DMS53 treated with DMSO at 0.1 percent for 48 hours (cell line): Measurements from ENCODE around the gene CETN3.

Experiments used
- DNase-seq: peaks from one replicate; lab custom pipeline; 2025; ENCODE audit not compliant: unreplicated experiment; lab: John Stamatoyannopoulos, UW

Gene CETN3

DNA sequence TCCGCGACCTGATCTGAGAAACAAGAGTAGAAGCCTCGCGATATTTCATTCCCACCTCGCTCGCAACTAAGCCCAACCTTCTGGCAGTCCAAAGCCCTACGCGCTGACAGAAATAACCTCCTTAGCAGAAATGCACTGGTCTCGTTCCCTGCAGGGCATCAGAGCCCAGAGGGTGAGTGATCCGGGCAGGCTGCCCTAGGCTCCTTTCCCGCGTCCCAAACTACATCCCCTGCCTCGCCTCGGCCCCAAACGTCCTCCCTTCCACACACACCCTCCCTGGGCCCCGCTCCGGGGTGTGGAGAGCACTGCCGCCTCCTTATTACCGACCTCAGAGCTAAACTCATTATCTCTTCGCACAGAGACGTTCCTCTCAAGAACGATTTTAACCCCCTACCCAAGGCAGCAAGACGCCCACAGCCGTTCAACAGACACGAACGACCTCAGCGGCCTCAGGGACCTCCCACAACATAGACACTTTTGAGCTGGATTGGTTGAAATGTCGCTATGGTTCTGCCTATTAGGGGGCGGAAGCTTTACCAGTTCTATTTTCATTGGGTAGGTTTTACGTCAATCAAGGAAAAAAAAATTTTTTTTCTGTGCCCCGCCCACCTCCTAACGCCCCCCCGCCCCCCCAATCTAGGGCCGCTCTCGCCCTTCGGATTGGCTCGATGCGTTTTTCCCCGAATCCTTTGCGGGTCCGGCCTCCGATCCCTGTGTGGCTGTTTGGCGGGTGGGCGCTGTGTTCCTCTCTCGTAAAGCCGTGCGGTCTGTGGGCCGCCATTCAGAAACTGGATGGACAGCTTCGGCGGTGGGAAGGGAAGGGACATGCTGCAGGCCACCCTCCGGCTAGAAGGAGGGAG lies at the start of gene CETN3:
Gene CETN3, minus strand, starts transcription at position 439 of the 860 bp plus-strand sequence. Its CDS starts 95 bp downstream, at position 344.
- DNase-seq: peak; percentile 98

DNA sequence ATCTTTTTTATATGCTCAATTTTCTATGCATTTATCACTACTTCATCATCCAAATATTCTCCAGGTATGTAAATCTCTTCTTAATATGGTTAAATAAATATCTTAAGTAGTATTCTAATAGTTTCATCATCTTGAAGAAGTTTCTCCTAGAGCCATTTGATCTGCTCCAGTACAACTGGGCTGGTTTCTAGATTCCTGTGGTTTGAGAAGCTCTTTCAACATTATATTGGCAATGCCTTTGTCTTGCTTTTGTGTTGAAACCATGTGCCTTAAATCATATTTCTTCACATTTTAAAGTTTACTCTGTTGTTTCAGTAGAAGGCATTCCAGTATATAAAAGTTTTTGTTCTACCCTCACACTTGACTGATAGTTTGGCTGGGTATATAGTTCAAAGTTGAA lies 37.4 kb upstream of the CETN3 start:
- no peak for DNase-seq

DNA sequence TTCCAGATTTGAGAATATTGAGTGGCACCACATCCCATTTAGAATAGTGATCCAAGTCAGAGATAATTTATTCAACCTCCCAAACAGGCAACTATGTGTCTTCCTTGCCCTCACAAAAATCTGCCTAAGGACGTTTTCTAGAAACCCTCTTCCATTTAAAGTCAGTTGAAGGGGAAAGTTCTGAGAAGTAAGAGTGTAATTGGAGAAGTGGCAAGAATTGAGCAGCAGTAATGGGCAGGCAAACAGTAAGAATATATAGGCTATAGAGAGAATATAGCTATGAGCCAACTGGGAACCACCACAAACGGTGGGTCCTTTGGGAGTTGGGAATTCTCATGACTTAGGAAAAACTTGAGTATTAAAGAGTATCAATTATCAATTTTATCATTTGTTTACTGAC lies 31.1 kb upstream of the CETN3 start:
- DNase-seq: no peak

DNA sequence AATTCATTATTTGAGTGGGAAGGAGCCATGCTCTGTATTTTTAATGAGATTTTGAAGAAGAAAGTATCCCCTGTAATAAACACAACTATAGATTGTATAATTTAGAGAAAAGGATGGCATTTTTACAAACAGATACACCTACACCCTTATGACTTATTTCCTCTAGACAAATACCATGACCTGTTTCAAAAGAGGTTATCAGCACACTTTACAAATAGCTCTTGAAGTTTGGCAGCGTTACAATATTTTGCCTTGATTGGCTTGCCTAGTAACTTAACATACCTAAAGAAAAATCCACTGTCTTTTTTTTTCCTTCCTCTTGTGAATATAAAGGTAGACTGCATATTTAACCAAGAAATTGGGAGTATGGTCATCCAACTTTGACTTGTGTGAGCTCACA lies 28.5 kb upstream of the CETN3 start:
- DNase-seq: no peak

DNA sequence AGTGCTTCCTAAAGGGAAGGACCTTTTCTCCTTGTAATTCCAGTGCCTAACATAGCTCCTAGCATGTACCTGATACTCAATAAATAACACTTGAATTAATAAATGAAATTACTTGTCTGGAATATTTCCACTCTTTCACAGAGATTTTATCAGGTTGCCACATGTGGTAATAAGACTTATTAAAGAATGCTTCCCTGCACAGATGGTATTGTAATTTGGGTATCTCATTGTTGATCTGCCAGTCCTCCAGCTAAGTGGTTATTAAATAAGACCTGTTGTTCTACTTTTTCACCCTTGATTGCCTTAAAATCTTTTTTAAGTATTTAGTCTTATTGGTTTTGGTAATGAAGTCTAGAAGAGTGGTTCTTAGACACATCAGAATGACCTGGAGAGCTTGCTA lies 28.1 kb upstream of the CETN3 start:
- DNase-seq: no peak

DNA sequence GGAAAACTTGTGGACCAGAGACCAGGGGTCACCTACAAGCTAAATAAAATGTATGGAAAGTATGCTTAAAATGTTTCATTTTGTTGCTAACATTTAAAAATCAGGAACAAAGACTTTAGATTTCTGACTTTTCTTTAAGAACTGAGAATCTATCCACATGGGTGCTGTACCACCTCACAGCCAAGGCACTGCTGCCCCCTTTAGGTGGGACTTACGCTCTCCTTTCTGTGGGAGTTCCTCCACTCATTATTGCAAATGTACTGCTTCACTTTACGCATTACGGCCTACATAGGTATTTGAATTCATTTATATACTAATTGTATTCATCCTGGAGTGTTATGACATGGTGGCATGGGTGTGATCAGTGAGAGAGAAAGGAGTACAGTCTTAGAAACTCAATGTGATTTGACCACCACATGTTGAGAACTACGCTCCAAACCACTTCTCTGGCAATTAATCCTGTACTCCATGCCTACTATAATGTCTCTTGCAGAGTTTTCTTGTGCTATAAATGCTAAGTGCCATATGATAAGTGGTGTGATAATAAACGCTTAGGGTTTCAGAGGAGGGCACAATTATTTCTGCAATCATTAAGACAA lies 24.7 kb upstream of the CETN3 start:
- peak; percentile 11 for DNase-seq

DNA sequence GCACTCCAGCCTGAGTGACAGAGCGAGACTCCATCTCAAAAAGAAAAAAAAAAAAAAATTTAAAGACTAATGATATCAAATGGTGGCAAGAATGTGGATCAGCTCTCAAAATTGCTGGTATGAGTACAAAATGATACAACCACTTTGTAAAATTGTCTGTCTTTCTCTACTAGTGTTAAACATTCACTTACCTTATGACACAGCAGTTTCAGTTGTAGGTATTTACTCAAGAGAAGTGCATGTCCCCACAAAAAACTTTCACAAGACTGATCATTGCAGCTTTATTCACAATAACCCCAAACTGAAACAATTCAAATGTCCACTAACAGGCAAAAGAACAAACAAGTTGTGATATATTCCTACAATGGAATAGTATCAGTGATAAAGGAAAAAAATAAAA lies 14.7 kb upstream of the CETN3 start:
- DNase-seq: no peak

DNA sequence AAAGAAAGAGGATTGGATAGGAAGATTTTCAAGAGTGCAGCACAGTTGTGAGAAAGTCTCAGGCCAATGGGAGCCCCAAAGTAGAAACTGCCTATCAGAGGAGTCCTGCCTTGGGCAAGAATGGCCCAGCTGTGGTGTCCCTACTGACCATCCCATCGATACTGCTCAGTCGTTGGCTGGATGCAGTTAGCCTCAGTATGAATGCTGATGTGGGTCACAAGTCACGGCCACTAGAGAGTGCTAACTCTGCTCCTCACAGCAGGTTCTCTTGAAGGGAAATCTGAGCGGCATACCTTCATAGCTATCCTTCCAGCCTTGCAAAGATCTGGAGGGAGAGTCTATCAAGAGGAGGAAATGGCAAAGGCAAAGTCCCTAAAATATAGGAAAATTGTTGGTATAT lies 11.6 kb upstream of the CETN3 start:
- DNase-seq: no peak

DNA sequence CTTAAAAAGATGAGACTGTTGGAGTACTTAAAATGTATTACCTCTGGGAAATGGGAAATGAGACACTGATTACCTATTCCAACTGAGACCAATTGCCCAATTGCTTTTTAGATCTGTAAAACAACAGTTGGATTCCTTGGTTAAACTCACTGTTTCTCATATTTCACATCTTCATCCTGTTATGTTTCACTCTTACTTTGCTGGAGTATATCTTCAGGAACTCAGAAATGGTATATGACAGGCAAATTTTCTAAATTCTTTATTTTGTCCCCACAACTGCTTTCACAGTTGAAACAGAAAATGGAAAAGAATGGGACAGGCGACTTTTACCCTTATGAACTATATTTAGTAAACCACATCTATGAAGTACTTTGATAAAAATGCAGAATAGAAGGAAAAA lies 8.7 kb upstream of the CETN3 start:
- DNase-seq: no peak

DNA sequence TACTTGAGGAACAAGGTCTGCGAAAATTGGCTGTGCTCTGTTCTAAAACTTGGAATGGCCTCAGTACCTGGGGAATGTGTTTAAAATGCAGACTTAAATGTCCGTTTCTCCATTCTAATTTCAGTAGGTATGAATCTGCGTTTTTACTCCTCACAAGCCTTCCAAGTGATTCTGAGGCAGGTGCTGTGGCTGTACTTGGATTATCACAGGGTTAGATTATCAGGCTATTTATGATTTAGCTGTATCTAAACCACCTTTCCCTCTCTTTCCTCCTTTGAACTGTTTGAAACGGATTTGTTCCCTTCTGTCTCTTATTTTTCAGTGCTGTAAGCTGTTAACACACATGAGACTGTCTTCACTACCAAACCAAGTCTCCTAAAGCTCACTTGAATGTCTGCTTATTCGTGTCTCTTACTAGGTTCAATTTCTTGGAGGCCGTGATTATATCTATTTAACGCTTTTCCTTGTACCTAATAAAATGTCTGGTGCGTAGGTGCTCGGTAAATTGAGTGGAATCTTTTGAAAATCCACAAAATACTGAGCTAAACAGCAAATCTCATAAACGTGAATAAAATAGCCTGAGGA lies 714 bp upstream of the CETN3 start:
- DNase-seq: peak; percentile 58

DNA sequence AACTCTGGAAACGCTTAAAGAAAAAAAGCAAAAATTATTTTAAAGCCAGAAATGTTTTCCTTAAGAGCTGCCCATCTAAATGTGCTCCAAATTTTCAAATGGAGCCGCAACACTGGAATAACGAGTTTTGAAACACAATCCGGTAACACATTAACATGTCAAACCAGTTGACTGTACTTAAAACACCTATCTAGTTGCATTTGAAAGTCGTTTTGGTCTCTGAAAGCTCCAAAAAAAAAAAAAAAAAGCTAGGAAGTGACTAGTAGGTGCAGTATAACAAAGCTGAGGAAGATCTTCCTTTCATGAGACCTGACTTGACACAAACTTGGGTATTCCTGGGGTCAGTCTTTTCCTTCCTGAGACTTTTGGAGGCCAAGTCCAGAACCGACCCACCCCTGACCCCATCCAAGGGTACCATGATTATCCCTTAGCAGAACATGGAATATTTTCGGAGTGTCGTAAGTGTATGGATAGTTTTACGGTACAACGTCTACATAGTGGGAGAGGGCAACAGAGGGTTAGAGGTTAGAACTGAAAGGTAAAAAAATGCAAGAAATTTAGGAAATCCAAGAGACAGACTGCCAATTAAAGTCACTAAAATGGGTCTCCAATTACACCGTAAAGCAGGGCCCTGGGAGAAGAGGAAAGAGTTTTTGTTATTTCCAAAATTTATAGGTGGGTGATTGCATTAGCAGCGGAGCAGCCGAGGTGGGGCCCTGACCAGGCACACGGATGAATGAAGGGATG lies 812 bp downstream of the CETN3 start:
- DNase-seq: peak; percentile 64

DNA sequence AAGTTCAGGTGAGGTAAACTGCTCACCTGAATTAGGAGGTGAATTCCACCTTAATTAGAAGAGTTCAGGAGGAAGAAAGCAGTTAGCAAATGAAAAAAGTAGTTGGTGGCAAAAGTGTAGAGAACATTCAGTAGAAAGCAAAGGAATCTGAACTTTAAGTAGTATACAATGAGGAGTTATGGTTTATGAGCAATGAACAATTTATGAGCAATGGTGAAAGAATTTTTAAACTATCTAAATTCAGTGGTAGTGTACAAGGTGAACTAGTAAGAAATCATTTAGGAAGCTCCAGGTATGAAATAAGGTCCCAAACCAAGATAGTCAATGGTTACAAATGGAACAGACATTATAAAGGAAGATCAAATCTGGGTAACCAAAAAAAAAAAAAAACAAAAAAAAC lies 3.1 kb downstream of the CETN3 start:
- DNase-seq: no peak

DNA sequence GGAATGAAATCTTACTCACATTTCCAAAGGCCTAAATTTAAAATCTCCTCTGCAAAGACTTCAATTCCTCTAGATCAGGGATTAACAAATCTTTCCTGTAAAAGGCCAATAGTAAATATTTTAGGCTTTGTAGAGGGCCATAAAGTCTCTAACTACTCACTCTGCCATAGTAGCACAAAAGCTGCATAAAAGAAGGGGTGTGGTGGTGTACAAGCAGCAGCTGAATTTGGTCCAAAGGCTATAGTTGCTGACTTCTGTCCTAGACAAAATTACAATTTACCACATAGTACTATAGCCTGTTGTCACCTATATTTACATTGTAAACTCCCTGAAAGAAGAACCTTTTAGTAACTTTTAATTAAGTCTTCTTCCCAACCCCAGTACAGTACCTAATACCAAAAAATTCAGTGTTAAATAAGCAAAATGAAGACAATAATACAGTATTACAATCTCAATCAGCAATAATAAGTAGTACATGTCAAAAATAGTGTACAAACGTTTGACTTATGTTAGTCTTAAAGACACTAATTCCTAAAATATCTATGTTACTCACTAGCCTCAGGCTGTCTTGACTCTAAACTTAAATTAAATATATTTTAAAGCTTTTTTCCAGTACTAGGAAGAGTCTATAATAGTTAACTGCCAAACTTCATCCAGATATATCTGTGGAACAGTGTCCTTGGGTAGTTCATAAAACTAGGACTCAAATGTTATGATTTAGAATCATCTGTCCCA lies 6.9 kb downstream of the CETN3 start:
- no peak for DNase-seq

DNA sequence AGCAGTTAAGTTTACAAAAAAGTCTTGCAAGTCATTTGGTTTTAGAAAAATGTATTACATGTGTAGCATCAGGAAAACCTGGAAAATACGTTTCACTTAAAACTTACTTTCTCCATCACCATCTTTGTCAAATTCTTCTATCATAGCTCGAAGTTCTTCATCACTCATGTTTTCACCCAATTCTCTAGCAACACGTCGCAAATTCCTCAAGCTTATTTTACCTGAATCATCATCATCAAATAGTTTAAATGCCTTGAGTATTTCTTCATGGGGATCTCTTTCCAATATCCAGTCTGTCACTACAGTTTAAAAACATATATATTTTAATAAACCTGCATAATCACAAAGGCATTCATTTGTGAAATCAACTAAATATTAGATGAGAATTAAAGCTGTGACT lies 10.3 kb downstream of the CETN3 start:
- DNase-seq: no peak

DNA sequence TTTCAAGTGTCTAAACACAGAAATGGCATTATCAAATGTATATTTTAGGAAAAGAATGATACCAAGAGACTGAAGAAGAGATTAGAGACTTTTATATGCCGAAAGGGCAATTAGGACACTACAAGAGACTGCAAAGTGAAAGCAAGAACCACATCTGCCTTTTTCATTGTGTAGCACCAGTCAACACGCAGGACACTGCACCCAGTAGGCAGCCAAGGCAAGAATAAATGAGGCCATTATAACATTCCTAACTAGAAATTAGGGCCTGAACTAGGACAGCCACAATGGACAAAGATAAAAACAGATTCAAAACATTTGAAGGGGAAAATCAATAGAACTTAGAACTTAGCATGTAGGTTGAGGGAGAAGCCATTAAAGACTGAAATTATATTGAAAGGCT lies 10.8 kb downstream of the CETN3 start:
- DNase-seq: no peak

DNA sequence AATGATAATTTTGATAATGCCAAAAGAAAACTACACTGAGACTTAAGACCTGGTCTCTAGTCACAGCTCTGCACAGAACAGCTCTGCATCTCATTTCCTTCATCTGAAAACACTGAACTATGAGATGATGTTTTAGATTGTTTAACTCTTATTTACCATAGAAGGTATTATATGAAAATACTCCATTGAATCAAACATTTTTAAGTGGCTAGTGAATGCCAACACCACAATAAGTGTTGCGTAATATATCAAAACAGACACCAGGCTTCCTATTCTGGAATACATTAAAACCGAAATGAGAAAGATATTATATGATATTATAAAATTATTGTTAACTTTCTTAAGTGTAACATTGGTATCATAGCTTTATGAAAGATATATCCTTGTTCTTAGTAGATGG lies 14.6 kb downstream of the CETN3 start:
- no peak for DNase-seq

DNA sequence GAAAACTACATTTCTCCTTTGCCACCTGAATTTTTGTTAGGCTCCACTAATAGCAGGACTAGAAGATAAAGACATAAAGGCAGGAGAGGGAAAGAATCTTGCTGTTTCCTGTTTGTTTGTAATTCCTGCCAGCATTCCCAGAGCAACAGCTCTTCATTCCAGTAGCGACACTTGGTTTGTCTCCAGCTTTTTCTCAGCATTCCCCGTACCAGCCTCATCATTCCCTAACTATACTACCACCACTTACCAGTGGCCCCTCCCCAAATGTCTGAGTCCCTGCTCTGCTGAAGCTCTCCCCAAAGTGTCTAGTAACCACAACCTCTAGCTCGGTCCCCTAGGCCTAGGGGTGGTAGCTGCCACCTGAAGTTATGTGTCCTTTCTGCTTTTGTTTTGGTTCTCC lies 18.6 kb downstream of the CETN3 start:
- no peak for DNase-seq

DNA sequence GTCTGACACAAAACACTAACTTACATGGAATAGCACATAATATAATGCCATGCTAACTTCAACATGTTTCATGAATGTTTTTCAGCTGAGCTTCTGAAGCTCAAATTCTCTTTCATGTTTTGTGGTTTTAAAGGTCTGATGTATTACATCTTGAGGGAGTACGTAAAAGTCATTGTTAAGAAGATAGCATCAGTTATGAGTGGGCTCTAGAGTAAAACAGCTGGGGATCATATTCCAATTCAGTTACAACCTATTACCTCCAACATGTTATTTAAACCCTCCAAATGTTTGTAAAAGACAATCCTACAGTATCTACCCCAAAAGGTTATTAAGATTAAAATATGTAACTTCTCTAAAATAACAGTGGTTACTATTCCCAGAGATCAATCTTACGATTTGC lies 19.2 kb downstream of the CETN3 start:
- no peak for DNase-seq

DNA sequence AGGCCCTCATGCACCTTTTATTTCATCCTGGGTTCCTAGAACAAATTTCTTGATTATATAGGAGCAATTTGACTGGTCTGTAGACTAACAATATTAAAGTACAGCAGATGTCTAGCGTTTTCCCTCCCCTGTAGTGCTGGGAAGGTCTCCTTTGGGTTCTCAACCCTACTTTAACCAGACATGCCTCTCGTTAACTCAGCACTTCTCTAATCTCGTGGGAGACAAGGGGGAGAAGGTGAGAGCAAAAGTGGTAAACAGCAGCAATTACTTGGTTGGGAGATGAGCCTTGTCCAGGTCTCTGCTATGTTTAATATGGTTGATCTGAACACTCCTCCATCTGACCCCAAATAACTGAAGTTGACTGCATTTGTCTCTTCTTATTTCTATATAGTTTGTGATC lies 22.0 kb downstream of the CETN3 start:
- no peak for DNase-seq

DNA sequence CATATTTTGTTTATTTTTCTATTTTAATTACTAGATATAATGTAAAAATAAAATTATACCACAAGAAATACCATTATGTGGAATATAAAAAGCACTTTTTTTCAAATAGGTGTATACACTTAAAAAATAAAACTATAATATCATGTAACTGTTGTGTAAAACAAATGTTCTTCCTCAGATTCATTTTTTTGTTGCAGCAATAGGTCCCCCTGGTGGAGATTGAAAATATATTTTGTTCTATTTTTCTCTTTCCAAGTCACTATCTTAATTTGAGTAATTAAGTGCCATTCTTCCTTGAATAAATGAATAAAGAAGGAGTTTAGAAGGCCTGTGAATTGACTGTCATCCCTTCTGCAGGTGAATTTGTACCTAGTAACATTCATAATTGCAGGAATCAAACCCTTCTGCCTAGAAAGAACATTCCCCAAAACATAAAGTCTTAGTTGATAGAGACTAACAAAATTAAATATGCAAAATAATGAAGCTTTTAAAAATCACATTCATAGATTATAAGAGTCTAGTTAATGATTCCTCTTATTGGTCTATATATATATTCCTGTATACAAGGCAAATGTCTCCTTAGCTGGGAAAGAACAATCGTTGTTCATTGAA lies 23.4 kb downstream of the CETN3 start:
- peak; percentile 18 for DNase-seq

DNA sequence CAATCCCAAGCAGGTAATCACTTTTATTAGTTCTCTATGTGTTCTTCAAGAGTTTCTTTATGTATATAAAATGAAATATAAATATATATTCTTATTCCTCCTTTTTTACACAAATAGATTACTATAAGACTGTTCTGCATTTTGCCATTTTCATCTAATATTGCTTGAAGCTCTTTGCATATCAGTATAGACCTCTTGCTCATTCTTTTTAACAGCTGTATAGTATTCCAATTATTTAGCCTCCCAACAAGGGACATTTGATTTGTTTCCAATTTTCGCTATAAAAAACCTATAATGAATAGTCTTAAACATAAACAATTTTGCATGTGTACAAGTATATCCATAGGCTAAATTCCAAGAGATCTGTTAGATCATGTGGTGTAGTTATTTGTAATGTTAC lies 25.2 kb downstream of the CETN3 start:
- DNase-seq: no peak
